GM18511 (cell line): ENCODE results near the gene GABRA4.

Experiments
- ATAC-seq: cut with Tn5 transposase; IDR thresholded peaks from one replicate; pipeline ENCODE4 v1.9.1; 2021; ENCODE audit warnings: mild to moderate bottlenecking, moderate library complexity; ENCODE audit not compliant: unreplicated experiment

The GABRA4 gene

DNA sequence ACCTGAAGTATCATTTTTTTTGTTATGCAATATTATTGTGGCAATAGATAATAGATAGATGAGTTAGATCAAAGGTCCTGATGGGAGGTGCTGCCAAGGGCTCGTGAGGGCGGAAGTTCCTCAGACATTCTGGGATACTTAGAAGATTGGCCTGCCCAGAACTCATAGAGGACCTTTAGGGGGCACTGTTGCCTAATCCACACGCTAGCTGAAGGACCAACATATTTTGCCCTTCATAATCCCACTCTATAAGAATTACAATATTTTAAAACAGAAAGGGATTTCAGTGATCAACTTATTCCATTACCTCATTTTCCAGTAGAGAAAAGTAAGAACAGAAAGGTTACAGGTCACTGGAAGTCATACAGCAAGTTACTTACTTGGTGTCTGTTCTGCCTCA lies 61.4 kb downstream of the GABRA4 start:
- peak; percentile 92 for ATAC-seq

DNA sequence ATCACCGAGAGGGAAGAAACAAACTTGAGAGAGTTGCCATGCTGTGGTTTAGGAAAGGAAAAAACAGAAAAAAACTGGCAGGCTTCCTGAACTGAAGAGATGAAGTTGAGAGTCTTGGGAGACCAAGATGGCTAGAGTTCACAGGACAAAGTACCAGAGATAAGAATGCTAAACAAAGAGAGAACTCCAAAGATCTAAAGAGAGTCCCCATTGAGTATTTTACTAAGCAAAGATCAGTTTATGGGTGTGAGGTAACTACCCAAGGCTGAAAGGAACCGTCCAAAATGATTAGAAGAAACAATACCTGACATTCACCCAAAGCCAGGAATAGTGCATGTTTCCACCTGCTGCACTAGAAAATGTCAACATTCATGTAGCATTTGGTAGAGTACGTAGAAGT lies 62.5 kb downstream of the GABRA4 start:
- ATAC-seq, result no peak

DNA sequence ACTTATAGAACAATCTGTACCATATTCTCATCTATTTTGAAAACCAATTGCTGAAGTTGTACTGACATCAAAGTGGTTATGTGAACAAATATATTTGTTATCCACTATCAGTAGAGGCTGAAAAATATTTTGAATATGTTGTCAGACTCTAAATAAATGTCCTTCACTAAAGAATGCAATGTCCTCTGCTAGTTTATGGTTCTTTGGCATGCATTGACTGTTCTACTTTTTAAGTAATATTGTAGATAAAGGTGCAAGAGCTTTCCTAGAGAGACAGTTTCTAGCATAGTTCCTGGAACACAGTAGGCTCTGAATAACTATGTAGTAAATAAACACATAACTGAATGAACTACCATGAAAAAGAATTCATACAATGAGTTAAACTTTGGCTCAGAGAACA lies 66.2 kb downstream of the GABRA4 start:
- no peak for ATAC-seq

DNA sequence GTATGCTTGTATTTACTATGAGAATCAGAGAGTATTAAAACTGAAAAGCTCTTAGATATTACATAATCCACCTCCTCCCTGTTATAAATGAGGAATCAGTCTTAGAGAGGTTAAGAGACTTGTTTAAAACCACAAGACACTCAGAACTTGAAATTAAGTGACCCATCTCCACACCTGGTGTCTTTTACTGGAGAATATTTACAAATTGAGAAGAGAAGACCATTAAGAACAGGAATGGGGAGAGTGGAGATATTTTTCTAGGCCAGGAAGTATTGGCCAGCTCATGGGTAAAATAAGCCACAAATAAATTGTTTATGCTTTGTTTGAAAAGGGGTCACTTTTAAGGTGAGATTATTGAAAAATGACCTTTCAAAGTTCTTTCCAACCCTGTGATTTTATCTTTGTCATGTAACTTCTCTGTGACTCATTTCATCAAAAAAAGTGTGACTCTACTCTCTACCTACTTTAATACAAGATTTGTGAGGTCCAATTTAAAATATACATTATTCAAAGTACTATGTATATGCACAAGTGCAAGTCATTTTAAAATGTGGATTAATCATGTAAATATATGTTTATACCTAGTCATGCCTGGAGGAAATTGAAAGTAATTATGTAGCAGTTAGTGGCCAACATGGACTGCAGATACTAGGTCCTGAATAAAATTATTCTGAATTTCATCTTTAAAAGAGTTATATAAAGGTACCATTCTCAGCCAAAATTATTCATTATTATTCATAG lies 68.4 kb downstream of the GABRA4 start:
- no peak for ATAC-seq

DNA sequence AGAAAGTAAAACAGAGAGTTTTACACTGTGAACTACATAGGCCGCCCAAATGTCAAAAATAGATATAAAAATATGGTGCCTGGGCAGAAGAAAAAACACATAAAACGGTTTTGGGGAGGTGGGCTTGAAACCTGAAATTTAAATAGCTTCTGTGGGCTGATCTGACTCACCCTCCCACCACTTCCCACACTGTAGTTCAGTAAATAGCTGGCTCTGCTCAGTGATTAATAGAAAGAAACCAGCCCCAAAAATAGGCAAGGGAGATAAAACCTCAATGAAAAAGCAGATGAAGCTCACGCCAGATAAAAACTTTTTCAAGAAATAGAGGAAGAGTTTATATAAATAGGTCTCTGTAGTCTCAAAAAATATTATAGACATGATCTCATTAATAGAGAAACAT lies 71.2 kb downstream of the GABRA4 start:
- ATAC-seq, result no peak

DNA sequence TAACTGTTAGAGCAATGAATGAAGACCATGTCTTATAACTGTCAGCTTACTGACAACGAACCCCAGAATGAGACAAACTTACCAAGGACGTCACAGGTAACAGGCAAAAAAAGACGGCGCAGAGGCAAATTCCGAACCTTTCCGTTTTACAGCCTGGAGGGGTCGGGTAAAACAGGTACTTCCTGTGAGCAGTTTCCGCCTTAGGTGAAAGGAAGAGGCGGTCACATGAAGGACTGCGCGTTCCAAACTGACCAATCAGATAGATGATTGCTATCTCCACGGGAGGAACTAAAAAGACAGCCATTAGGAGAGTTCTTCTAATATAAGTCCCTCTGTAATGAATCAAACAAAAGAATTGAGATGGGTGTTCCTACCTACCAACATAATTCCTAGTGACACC lies 84.3 kb downstream of the GABRA4 start, which contains the start of gene COX7B2:
Gene COX7B2, minus strand, starts transcription at position 168 of the 400 bp plus-strand sequence. CDS start 174,053 bp downstream, outside the sequence.
- ATAC-seq, result no peak

DNA sequence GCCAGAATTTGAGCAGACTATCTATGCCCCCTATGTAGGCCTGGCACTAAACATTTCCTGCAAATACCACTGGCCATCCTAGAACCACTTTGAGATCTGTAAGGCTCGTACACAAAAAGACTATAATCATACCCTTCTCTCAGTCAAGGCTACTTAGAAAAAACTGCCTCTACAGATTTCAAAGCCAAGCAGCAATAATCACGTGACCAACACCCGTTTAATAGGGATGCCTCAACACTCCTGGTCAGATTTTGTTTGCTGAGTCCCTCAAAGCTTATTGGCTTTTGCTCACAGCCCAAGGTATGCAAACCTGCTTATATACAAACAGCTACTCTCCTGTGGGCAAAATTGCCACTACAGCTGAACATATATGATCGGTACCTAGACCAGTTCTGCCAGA lies 85.2 kb downstream of the GABRA4 start:
- ATAC-seq, result no peak

DNA sequence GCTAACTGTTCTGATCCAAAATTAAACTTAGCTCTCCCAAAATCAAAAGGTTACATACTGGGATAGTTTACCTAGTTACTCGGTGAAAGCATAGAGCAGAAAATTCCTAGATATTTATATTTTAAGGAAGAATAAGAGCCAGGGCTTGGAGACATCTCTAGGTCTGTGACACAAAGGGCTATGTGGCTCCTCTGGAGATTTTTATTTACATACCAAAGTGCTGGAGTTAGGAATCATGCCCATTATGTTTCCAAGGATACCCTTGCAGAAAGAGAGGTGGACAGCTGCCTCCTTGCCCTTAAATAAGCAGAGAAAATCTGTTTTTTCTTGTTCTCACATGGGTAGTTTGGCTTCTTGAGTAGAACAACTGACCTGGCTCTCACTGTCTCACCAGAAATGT lies 93.3 kb downstream of the GABRA4 start:
- ATAC-seq, result no peak

DNA sequence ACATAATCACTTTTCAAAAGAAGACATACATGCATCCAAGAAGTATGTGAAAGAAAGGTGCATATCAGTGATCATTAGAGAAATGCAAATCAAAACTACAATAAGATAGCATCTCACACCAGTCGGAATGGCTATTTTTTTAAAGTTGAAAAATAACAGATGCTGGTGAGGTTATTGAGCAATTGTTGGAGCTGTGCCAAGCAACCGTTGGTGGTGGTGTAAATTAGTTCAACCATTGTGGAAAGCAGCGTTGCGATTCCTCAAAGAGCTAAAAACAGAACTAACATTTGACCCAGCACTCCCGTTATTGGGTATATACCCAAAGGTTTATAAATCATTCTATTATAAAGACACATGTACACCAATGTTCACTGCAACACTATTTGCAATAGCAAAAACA lies 98.6 kb downstream of the GABRA4 start:
- no peak for ATAC-seq

DNA sequence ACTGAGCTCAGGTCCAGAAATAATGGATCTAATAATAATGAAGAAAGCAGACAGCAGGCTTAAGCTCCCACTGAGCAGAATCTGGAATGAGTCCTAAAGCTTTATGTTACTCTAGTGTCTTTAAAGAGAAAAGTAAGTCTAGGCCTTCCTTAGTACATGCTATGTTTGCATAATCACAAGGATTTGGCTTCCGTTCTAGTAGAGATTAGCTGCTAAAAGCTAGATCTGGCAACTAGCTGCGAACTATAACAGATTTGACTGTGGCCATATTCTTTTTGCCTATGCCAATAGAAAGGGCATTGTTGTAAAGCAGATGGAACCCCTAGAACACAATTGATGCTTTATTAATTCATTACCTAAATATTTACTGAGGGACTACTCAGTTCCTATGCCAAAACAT lies 103.3 kb downstream of the GABRA4 start:
- ATAC-seq, result no peak

DNA sequence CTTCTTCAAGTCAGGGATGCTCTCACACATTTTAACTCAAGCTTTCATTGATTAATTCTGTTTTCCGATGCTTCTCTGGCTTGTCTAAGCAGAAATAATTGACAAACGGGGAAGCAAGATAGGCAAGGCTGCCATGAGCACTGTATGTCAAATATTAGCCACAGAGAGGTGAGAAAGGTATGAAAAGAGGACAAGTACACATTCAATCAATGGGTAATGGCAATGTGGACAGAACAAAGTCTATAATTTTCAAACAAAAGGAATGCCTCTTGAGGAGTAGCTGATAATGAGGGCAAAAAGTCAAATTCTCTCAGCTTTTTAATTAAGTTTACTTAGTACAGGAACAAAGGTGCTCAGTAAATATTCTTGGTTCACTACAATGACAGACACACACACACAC lies 104.0 kb downstream of the GABRA4 start:
- no peak for ATAC-seq

DNA sequence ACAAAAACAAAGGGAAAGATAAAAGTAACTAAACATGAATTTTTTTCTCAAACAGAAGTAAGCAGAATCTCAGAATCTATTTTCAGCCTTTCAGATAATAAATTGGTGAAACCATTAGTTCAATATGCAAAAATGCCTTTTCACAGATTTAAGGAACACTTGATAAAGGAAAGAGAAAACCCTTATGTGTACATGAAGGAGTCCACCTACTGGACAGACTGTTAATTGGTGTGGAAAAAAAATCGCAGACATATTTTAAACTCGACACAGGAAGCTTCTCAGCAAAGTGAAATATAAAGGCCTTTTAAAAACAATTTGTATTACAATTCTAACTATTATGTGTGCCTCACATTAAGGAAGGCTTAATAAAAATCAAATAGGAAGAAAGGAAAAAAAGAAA lies 106.7 kb downstream of the GABRA4 start:
- no peak for ATAC-seq

DNA sequence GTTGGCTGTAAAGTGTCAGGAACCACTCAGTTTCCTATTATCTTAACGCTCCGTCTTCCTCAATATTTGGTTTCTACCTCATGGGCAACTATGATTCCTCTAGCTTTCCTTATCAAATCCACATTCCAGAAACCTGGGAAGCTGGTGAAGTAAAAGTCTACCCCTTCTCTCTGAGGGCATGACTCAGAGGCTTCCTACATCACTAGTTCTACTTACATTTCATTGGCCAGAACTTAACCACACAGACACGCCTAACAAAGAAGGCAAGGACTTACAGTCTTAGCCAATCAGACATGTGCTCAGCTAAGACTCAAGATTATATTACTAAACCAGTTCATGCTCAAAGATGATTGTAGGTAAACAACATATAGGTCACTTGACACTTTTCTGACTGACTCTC lies 114.7 kb downstream of the GABRA4 start:
- no peak for ATAC-seq

DNA sequence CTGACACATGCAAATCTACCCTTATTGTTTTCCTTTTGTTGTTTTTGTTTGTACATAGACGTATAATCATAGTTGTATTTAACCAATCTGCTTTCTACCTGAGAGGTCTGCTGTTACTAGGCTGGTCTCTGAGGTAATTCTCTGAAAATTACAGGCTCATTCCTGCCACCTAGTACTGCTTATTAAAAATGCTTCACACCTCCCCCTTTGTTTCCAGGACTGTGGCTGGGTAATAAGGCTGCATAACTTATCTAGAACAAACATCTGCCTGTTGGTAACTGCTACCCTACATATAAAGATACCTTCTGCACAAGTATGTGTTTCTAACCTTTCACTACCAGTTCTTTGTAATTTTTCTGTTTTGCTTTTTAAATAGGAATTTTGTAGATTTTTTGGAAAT lies 118.6 kb downstream of the GABRA4 start:
- no peak for ATAC-seq

DNA sequence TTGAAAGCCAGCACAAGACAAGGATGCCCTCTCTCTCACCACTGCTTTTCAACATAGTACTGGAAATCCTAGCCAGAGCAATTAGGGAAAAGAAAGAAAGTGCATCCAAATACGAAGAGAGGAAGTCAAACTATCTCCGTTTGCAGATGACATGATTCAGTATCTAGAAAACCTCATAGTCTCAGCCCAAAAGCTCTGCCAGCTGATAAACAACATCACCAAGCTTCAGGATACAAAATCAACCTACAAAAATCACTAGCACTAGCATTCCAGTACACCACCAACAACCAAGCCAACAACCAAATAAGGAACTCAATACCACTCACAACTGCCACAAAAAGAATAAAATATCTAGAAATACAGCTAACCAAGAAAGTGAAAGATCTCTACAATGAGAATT lies 123.0 kb downstream of the GABRA4 start:
- ATAC-seq, result no peak
